Measurements from ENCODE around the gene HPD.
A peak's percentile ranks its signal among the peaks of the same experiment; 100 is the strongest.
"Not testable (repeated sequence)": the region's sequence is repeated elsewhere in the genome, so short reads cannot be mapped to it uniquely, and the experiment has no call there.

The HPD gene

GRCh38 chr12:121796855-121797751 lies 61.6 kb downstream of the HPD start:
- DNase-seq: peak; percentile 91

GRCh38 chr12:121795034-121795968 lies 63.4 kb downstream of the HPD start:
- peak; percentile 86 for DNase-seq

GRCh38 chr12:121794534-121795033 lies 64.1 kb downstream of the HPD start:
- no peak for DNase-seq

DNA sequence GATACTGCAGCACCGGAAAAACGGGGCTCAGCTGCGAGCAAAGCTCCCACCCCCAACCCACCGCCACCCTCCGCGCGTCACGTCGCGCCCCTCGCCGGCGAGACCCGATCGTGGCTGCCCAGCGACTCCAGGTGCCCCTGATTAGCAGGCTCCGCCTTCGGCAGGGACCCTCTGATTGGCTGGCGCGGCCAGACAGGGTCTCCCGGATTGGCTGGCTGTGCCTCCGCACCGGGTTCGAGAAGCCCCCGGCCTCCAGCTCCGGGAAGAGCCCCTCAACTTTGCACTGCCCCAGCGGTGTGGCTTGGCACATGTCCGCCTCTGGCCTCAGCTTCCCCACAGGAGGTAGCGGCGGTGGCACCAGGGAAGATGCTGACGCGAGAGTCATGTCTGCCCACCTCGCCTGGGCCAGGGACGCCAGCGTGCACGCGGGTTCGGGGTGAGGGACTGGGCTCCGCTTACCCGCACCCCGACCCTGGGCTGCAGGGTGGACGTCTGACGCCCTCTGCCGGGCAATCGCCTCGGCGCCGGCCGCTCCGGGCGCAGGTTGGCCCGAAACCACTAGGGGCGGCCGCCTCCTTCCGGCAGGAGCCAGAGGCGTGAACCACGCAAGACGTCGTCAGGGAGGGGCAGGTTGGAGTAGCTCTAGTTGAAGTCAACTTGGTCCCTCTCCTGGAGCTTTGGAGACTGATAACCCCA lies 64.7 kb downstream of the HPD start:
- DNase-seq: peak; percentile 93

DNA sequence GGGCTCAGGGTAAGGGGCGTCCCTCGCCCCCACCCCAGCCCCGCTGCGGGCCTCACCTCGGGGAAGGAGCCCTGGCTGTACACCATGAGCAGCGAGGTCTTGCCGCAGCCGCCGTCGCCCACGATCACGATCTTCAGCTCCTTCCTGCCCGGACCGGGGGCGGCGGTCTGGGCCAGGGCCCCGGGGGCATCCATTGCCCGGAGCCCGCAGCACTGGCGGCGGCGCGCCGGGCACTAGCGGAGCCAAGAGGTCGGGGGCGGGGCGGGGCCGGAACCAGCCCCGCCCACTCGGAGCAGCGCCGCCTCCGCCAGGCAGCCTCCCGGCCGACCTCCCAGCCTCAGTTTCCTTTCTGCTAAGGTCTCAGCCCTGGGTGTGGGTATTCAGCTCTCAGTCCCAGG lies 65.2 kb downstream of the HPD start, which contains the start of gene RHOF:
Gene RHOF (minus strand): TSS at position 249 of the 398 bp plus-strand sequence. CDS start 55 bp downstream, at position 194.
- DNase-seq: no peak

- DNase-seq: no peak
Observed at GRCh38 chr12:121792607-121793439, 65.8 kb downstream of the HPD start.

- no peak for DNase-seq
Observed at GRCh38 chr12:121791671-121792551, 66.7 kb downstream of the HPD start.

GRCh38 chr12:121790785-121791184 lies 67.9 kb downstream of the HPD start:
- DNase-seq: not testable (repeated sequence)

GRCh38 chr12:121789800-121790728 lies 68.6 kb downstream of the HPD start:
- no peak for DNase-seq
